GM12878 (cell line): ENCODE results near the gene MACROD2. TPM values are rescaled to one million over a fixed set of nuclear protein-coding genes. Genes with fewer than 3 reads are reported as not detected.

ENCODE experiments used
- ATAC-seq: fragments of 200-7000 bp; cut with Tn5 transposase; 3 replicates; pipeline ENCODE4 v1.9.1; 2020; ENCODE audit warnings: mild to moderate bottlenecking, moderate library complexity
- BruUV-seq: library from RNA; stranded (reverse); fragments of 400-500 nt; replicated peaks from 2 replicates; lab custom pipeline; 2021; lab: Mats Ljungman, UMichigan
- CTCF ChIA-PET: fragments of 300-600 bp; sonication (Branson Sonifier 250); formaldehyde crosslinking; extraction: SDS; loops from one replicate; lab custom pipeline; 2021; ENCODE audit warnings: inconsistent platforms; lab: Yijun Ruan, JAX
- POLR2A ChIA-PET: fragments of 350-600 bp; formaldehyde crosslinking; extraction: SDS; loops from one replicate; lab custom pipeline; 2021; ENCODE audit warnings: inconsistent platforms; lab: Charles Lee
- RAD21 ChIA-PET: fragments of 300-600 bp; sonication (Branson Sonifier 250); formaldehyde crosslinking; loops from one replicate; lab custom pipeline; 2023; ENCODE audit warnings: antibody characterized with exemption; ENCODE audit not compliant: unreplicated experiment; lab: Charles Lee
- SMC1A ChIA-PET: fragments of 300-600 bp; sonication (Branson Sonifier 250); formaldehyde crosslinking; loops from one replicate; lab custom pipeline; 2023; ENCODE audit not compliant: unreplicated experiment, uncharacterized antibody; lab: Charles Lee
- DNase-seq: peaks from one replicate; pipeline ENCODE4 v3.0.0-alpha.2; 2011; ENCODE audit warnings: low read depth, low spot score
- FAIRE-seq: peaks from 3 replicates; lab custom pipeline; 2011; peaks lifted over from hg19 to GRCh38; lab: Jason Lieb, UNC
- H2AFZ ChIP-seq: 2 replicates; pipeline ENCODE4 v1.6.0; 2011; ENCODE audit warnings: low read depth, low read length, control low read depth; ENCODE audit not compliant: control insufficient read depth
- H3K27ac ChIP-seq: 2 replicates; pipeline ENCODE4 v1.5.1; 2011; ENCODE audit warnings: control low read depth; ENCODE audit not compliant: control insufficient read depth, insufficient read depth
- H3K27me3 ChIP-seq, 2 experiments: replicated peaks in 1 of 2; 2 replicates each; pipeline versions ENCODE4 v1.6.0 to v1.6.1; 2011; ENCODE audit warnings: low read length in 1 of 2; ENCODE audit not compliant: control insufficient read depth in 2 of 2, insufficient read depth in 2 of 2
- H3K36me3 ChIP-seq, 2 experiments: 2 replicates each; pipeline ENCODE4 v1.5.1; 2011; ENCODE audit warnings: low read length in 1 of 2; ENCODE audit not compliant: control insufficient read depth in 2 of 2, insufficient read depth in 2 of 2
- H3K4me1 ChIP-seq: 2 replicates; pipeline ENCODE4 v1.6.1; 2011; ENCODE audit warnings: mild to moderate bottlenecking, low read length, moderate library complexity, mixed read lengths; ENCODE audit not compliant: control insufficient read depth, insufficient read depth
- H3K4me2 ChIP-seq: 2 replicates; pipeline ENCODE4 v1.6.0; 2011; ENCODE audit warnings: control low read depth; ENCODE audit not compliant: control insufficient read depth, insufficient read depth
- H3K4me3 ChIP-seq: fragments of 200-600 bp; sonication (generic); 2 replicates; pipeline ENCODE4 v1.5.1; 2016
- H3K79me2 ChIP-seq: 2 replicates; pipeline ENCODE4 v1.6.0; 2011; ENCODE audit warnings: low read length; ENCODE audit not compliant: control insufficient read depth, insufficient read depth
- H3K9ac ChIP-seq: 2 replicates; pipeline ENCODE4 v1.8.0; 2011; ENCODE audit warnings: low read length, control low read depth, mixed read lengths; ENCODE audit not compliant: control insufficient read depth, insufficient read depth
- H3K9me3 ChIP-seq: replicated peaks from 3 replicates; pipeline ENCODE4 v1.5.1; 2011; ENCODE audit warnings: mild to moderate bottlenecking, low read length; ENCODE audit not compliant: control insufficient read depth, insufficient read depth
- H4K20me1 ChIP-seq: 2 replicates; pipeline ENCODE4 v1.6.0; 2011; ENCODE audit not compliant: control insufficient read depth, insufficient read depth
- ETV6 ChIP-seq, 2 experiments: fragments of 450-650 bp in 1 of 2; IDR thresholded peaks in 1 of 2; conservative IDR thresholded peaks in 1 of 2; 2 replicates each; pipeline ENCODE4 v1.6.1; 2014; ENCODE audit warnings: antibody characterized with exemption in 1 of 2, borderline replicate concordance in 1 of 2, low read depth in 1 of 2, mild to moderate bottlenecking in 1 of 2, moderate library complexity in 1 of 2
- FOXM1 ChIP-seq: IDR thresholded peaks from 2 replicates; pipeline ENCODE4 v1.6.1; 2012; ENCODE audit warnings: low read depth, mild to moderate bottlenecking, inconsistent platforms, low read length, moderate library complexity
- SMAD1 ChIP-seq: fragments of 450-650 bp; IDR thresholded peaks from 2 replicates; pipeline ENCODE4 v1.6.1; 2018; ENCODE audit warnings: mild to moderate bottlenecking, low read depth; ENCODE audit not compliant: partially characterized antibody
- SP1 ChIP-seq: IDR thresholded peaks from one replicate; pipeline ENCODE4 v1.6.1; 2011; ENCODE audit warnings: low read depth, low read length
- ZNF384 ChIP-seq: IDR thresholded peaks from 2 replicates; pipeline ENCODE4 v1.6.1; 2012; ENCODE audit warnings: low read depth, mild to moderate bottlenecking, low read length, improper control_type of control experiment, borderline replicate concordance
- WGBS: methylation state at CpG from one replicate; pipeline ENCODE4 v1.1.6; 2016; ENCODE audit warnings: low lambda C conversion rate; ENCODE audit not compliant: insufficient replicate concordance, insufficient coverage; ENCODE audit errors: missing lambda C conversion rate; 5-methylcytosine and 5-hydroxymethylcytosine counted together
- in situ Hi-C: fragments of 300-500 bp; cut with MboI; formaldehyde crosslinking; loops from 9 replicates; pipeline ENCODE4 v1.14.3; 2018; ENCODE audit warnings: mixed read lengths
- intact Hi-C: fragments of 100-400 bp; cut with micrococcal nuclease; formaldehyde crosslinking; loops from one replicate; pipeline ENCODE4 v1.14.2; 2022; ENCODE audit not compliant: unreplicated experiment
- polyA plus RNA-seq, 11 experiments: library from polyadenylated mRNA; depleted of rRNA in 4 of 11; unstranded in 6 of 11; stranded (reverse) in 5 of 11; fragments of >200 nt; fragmentation: Nextera tagmentation in 4 of 11; fragmentation: Illumina TruSeq in 1 of 11; extraction: Ambion mirVana in 4 of 11; extraction: Trizol in 1 of 11; gene quantifications; 1 replicate in 1 of 11; 2 replicates in 10 of 11; pipeline versions ENCODE4 v1.2.1 to v1.2.3, GENCODE V29; 2011 to 2016; ENCODE audit warnings: inconsistent platforms in 2 of 11, missing spikeins in 2 of 11, low read depth in 1 of 11
- total RNA-seq, 4 experiments: library from RNA; depleted of rRNA in 3 of 4; stranded (reverse); fragments of >200 nt in 3 of 4; fragmentation: Illumina TruSeq in 1 of 4; extraction: Trizol in 1 of 4; gene quantifications; 2 replicates each; pipeline versions ENCODE4 v1.2.1 to v1.2.3, GENCODE V29; 2013 to 2021
- TF ChIP-seq, protein P1 (sequence below): fragments of 450-650 bp; IDR thresholded peaks from 2 replicates; pipeline ENCODE4 v1.6.1; 2017; ENCODE audit warnings: antibody characterized with exemption, mild to moderate bottlenecking, moderate library complexity

MACROD2 gene
- total and polyA plus RNA-seq, 10 of the 15 experiments (the other 5 are each of a cell fraction or from before 2014, with no cell fraction given) = 1.1 to 21.5 (median 2.2) TPM

DNA sequence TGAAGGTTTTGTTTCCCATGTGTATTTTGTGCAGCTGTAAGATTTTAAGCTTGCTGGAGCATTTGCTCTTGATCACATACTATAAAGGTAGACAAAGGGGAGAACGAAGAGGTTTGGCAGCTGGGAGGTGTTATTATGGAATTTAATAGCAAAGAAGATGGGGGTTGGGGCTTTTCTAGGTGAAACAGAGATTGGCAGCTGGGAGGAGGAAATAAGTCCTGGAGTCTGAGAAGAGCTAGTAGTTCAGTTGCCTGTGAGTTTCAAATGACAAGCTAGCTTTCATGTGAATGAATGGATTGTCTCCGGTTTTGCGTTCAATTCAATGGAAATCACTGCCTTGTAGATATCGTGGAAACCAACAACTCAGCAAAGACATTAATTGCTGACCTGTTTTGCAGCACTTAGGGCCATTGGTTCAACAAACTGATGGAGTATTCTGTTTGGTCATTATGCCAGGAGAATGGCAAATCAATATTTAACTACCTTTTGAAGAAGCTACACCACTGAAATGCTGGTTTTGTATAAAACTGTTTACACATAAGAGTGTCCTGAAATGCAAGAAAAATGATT lies 380.2 kb downstream of the MACROD2 start:
- ChIA-PET SMC1A (interaction anchor here (1.8 kb wide), 1 partner anchor 38 kb away, joined by 6 read pairs; the partner anchor contains the start of gene FLRT3), POLR2A (no interaction called here), CTCF (no interaction called here), RAD21 (no interaction called here)
- FAIRE-seq (no peak), ATAC-seq (no peak), DNase-seq (no peak)
- H3K9ac ChIP-seq = no peak overlapping the region
- no peak overlapping the region for H3K4me3 ChIP-seq
- H4K20me1 ChIP-seq = no peaks in the 10 kb centered on the region
- H3K4me2 ChIP-seq = no peak overlapping the region
- intact Hi-C loops = no loop called here
- 50% methylated on average over 4 of the region's 4 CpGs for WGBS
- TF ChIP-seq FOXM1 (no peak), ZNF384 (no peak), SP1 (no peak), SMAD1 (no peak), ETV6 (conservative IDR thresholded peaks at IDR 0.05 in 1 of 2, IDR thresholded peaks at IDR 0.05 in 1 of 2; ENCODE audit: borderline replicate concordance in 1 of 2, low read depth in 1 of 2) (no peak)
- TF ChIP-seq, protein P1, sequence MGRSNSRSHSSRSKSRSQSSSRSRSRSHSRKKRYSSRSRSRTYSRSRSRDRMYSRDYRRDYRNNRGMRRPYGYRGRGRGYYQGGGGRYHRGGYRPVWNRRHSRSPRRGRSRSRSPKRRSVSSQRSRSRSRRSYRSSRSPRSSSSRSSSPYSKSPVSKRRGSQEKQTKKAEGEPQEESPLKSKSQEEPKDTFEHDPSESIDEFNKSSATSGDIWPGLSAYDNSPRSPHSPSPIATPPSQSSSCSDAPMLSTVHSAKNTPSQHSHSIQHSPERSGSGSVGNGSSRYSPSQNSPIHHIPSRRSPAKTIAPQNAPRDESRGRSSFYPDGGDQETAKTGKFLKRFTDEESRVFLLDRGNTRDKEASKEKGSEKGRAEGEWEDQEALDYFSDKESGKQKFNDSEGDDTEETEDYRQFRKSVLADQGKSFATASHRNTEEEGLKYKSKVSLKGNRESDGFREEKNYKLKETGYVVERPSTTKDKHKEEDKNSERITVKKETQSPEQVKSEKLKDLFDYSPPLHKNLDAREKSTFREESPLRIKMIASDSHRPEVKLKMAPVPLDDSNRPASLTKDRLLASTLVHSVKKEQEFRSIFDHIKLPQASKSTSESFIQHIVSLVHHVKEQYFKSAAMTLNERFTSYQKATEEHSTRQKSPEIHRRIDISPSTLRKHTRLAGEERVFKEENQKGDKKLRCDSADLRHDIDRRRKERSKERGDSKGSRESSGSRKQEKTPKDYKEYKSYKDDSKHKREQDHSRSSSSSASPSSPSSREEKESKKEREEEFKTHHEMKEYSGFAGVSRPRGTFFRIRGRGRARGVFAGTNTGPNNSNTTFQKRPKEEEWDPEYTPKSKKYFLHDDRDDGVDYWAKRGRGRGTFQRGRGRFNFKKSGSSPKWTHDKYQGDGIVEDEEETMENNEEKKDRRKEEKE = no peak
- H3K27me3 ChIP-seq = no peaks in the 10 kb centered on the region
- no peaks in the 10 kb centered on the region for H3K9me3 ChIP-seq
- H2AFZ ChIP-seq = no peak overlapping the region
- BruUV-seq = no TSS peak
- no peaks in the 10 kb centered on the region for H3K79me2 ChIP-seq
- no peaks in the 10 kb centered on the region for H3K4me1 ChIP-seq
- in situ Hi-C loops = no loop called here
- no peak overlapping the region for H3K27ac ChIP-seq
- H3K36me3 ChIP-seq = no peaks in the 10 kb centered on the region
